AG09309 (cell line): ENCODE measurements around the gene EEF2K.
A peak's percentile ranks its signal among the peaks of the same experiment; 100 is the strongest.

ENCODE experiments used
- DNase-seq: peaks from one replicate; pipeline ENCODE4 v3.0.0-alpha.2; 2010; ENCODE audit warnings: low read depth
- H3K4me3 ChIP-seq: 2 replicates; pipeline ENCODE4 v1.5.1; 2011; ENCODE audit warnings: mild to moderate bottlenecking, low read depth, low read length, moderate library complexity; ENCODE audit not compliant: control insufficient read depth
- CTCF ChIP-seq: IDR thresholded peaks from 2 replicates; pipeline ENCODE4 v1.5.1; 2011; ENCODE audit warnings: mild to moderate bottlenecking, low read depth, low read length, inconsistent platforms; ENCODE audit not compliant: insufficient read depth, control insufficient read depth; ENCODE audit errors: missing control alignments

EEF2K gene

GRCh38 chr16:22291020-22291419 is 84.9 kb downstream of the EEF2K start:
- TF ChIP-seq CTCF: no peak
- no peak overlapping the region for H3K4me3 ChIP-seq
- no peak for DNase-seq

GRCh38 chr16:22291860-22292318 is 85.8 kb downstream of the EEF2K start:
- DNase-seq: no peak
- no peak overlapping the region for H3K4me3 ChIP-seq
- TF ChIP-seq CTCF: no peak

- no peak for TF ChIP-seq CTCF
- DNase-seq: no peak
- H3K4me3 ChIP-seq: no peak overlapping the region
Observed at GRCh38 chr16:22292320-22292719, 86.2 kb downstream of the EEF2K start.

GRCh38 chr16:22293137-22294106 is 87.3 kb downstream of the EEF2K start:
- TF ChIP-seq CTCF: no peak
- H3K4me3 ChIP-seq: no peak overlapping the region
- no peak for DNase-seq

- TF ChIP-seq CTCF: no peak
- H3K4me3 ChIP-seq: peak overlapping the region; percentile 63
- no peak for DNase-seq
Observed at GRCh38 chr16:22296225-22297113, 90.4 kb downstream of the EEF2K start.

GRCh38 chr16:22297114-22297870 is 91.2 kb downstream of the EEF2K start, which contains the start of gene POLR3E:
POLR3E (plus strand) TSS chr16:22297409; CDS start chr16:22302969, 5,560 bp downstream.
- peak; percentile 81 for TF ChIP-seq CTCF
- H3K4me3 ChIP-seq: peak within 1 kb of the TSS; percentile 95
- peak; percentile 87 for DNase-seq
